PFSK-1 (cell line): Measurements from ENCODE around the gene CCDC171.

Experiments
- POLR2AphosphoS5 ChIP-seq: IDR thresholded peaks from 2 replicates; pipeline ENCODE4 v1.6.1; 2012; ENCODE audit warnings: low read depth, mild to moderate bottlenecking, control low read depth, low read length, moderate library complexity
- REST ChIP-seq, 2 experiments: IDR thresholded peaks; 2 replicates each; pipeline versions ENCODE4 v1.6.1 to v1.8.0; 2011 to 2012; ENCODE audit warnings: low read depth in 2 of 2, low read length in 2 of 2, control low read depth in 1 of 2, inconsistent platforms in 1 of 2, mild to moderate bottlenecking in 1 of 2, moderate library complexity in 1 of 2; ENCODE audit not compliant: insufficient read depth in 1 of 2
- SIN3A ChIP-seq: IDR thresholded peaks from 2 replicates; pipeline ENCODE4 v1.6.1; 2012; ENCODE audit warnings: mild to moderate bottlenecking, low read length, moderate library complexity, borderline replicate concordance; ENCODE audit not compliant: insufficient read depth

DNA sequence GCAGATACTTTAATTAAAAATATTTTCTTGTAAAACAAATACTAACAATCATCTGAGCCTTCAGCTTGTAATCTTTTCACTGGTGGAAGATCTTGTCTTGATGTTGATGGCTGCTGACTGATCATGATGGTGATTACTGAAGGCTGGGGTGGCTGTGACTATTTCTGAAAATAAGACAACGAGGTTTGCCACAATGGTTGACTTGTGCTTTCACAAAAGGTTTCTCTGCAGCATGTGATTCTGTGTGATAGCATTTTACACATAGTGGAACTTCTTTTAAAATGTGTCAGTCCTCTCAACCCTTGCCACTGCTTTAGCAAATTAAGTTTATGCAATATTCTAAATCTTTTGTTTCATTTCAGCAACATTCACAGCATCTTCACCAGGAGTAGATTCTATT, 461.0 kb downstream of the CCDC171 start:
- TF ChIP-seq SIN3A (no peak), POLR2AphosphoS5 (no peak), REST (IDR thresholded peaks at IDR 0.05; ENCODE audit: insufficient read depth in 1 of 2, low read depth in 2 of 2, low read length in 2 of 2) (no peak)
